ENCODE data around the gene ACYP2.

- TF ChIP-seq SUZ12 (IDR thresholded peaks at IDR 0.05) (no peak), FOXA1 (IDR thresholded peaks at IDR 0.05) (no peak), BHLHE40 (IDR thresholded peaks at IDR 0.05; ENCODE audit: borderline replicate concordance) (no peak), ZNF384 (IDR thresholded peaks at IDR 0.05) (no peak), L3MBTL2 (conservative IDR thresholded peaks at IDR 0.05) (0 out of 2 replicates have a peak, but pooled peaks have one; percentile 21), NFRKB (IDR thresholded peaks at IDR 0.05) (no peak), SP1 (IDR thresholded peaks at IDR 0.05) (no peak), HDGF (IDR thresholded peaks at IDR 0.05; ENCODE audit: borderline replicate concordance) (no peak), TARDBP (IDR thresholded peaks at IDR 0.05) (no peak), ARNT (IDR thresholded peaks at IDR 0.05) (no peak), FOXK2 (IDR thresholded peaks at IDR 0.05) (no peak), ELF4 (IDR thresholded peaks at IDR 0.05) (no peak), FOXM1 (IDR thresholded peaks at IDR 0.05; ENCODE audit: borderline replicate concordance) (no peak), PKNOX1 (IDR thresholded peaks at IDR 0.05) (peak; percentile 39; the same call in 1 of the 2 replicates)
Measured at GRCh38 chr2:54318821-54319220, 203.4 kb downstream of the ACYP2 start.
